H1 (cell line): ENCODE data around the gene NKAIN4. TPM values are rescaled to one million over a fixed set of nuclear protein-coding genes. Genes with fewer than 3 reads are reported as not detected.

ENCODE experiments used
- CTCF ChIA-PET: fragments of 300-600 bp; sonication (Branson Sonifier 250); formaldehyde crosslinking; loops from one replicate; lab custom pipeline; 2021; ENCODE audit not compliant: partially characterized antibody; lab: Charles Lee
- POLR2A ChIA-PET: fragments of 300-600 bp; sonication (Branson Sonifier 250); formaldehyde crosslinking; loops from one replicate; lab custom pipeline; 2021; ENCODE audit warnings: inconsistent platforms; ENCODE audit not compliant: partially characterized antibody; lab: Charles Lee
- DNase-seq, 2 experiments: peaks; one replicate each; pipeline versions ENCODE4 v3.0.0 to v3.0.0-alpha.2; 2010 to 2022; ENCODE audit warnings: low spot score in 2 of 2, low read depth in 1 of 2, mixed read lengths in 1 of 2
- FAIRE-seq: peaks from 2 replicates; lab custom pipeline; 2011; peaks lifted over from hg19 to GRCh38; lab: Jason Lieb, UNC
- H2AFZ ChIP-seq: 2 replicates; pipeline ENCODE4 v1.8.1; 2012; ENCODE audit warnings: low read length, inconsistent platforms
- H2AK5ac ChIP-seq: 2 replicates; pipeline ENCODE4 v1.6.1; 2013; ENCODE audit warnings: low read depth, low read length
- H2BK120ac ChIP-seq: replicated peaks from 2 replicates; pipeline ENCODE3; 2013; ENCODE audit warnings: low read depth, low read length, inconsistent platforms
- H2BK12ac ChIP-seq: 2 replicates; pipeline ENCODE4 v1.6.1; 2013; ENCODE audit warnings: low read depth, low read length
- H2BK15ac ChIP-seq: 2 replicates; pipeline ENCODE4 v1.6.1; 2013; ENCODE audit warnings: low read length
- H2BK20ac ChIP-seq: 2 replicates; pipeline ENCODE4 v1.6.1; 2013; ENCODE audit warnings: low read length
- H2BK5ac ChIP-seq: 2 replicates; pipeline ENCODE4 v1.6.1; 2013; ENCODE audit warnings: low read depth, low read length
- H3K14ac ChIP-seq: 2 replicates; pipeline ENCODE4 v1.6.1; 2013; ENCODE audit warnings: inconsistent platforms; ENCODE audit not compliant: insufficient read length
- H3K18ac ChIP-seq: 2 replicates; pipeline ENCODE4 v1.6.1; 2013; ENCODE audit warnings: low read length; ENCODE audit errors: extremely low read depth
- H3K23ac ChIP-seq: 2 replicates; pipeline ENCODE4 v1.6.1; 2013; ENCODE audit warnings: inconsistent platforms; ENCODE audit not compliant: insufficient read length
- H3K23me2 ChIP-seq: 2 replicates; pipeline ENCODE4 v1.6.1; 2013; ENCODE audit warnings: low read depth, low read length
- H3K27ac ChIP-seq: 2 replicates; pipeline ENCODE4 v1.6.1; 2011; ENCODE audit warnings: low read depth, low read length, inconsistent platforms
- H3K27me3 ChIP-seq, 4 experiments: replicated peaks in 1 of 4; 1 replicate in 1 of 4; 2 replicates in 3 of 4; pipeline versions ENCODE4 v1.6.1 to v1.8.1; 2011 to 2013; ENCODE audit warnings: low read length in 3 of 4, mild to moderate bottlenecking in 3 of 4, inconsistent platforms in 2 of 4, mixed read lengths in 2 of 4, moderate library complexity in 1 of 4; ENCODE audit not compliant: control insufficient read depth in 3 of 4, insufficient read depth in 3 of 4; ENCODE audit errors: extremely low read depth in 1 of 4
- H3K36me3 ChIP-seq, 4 experiments: 2 replicates each; pipeline versions ENCODE4 v1.6.1 to v1.8.1; 2011 to 2013; ENCODE audit warnings: mild to moderate bottlenecking in 4 of 4, low read length in 3 of 4, moderate library complexity in 2 of 4, control low read depth in 1 of 4, inconsistent platforms in 1 of 4; ENCODE audit not compliant: insufficient read depth in 4 of 4, control insufficient read depth in 2 of 4
- H3K4ac ChIP-seq: replicated peaks from 2 replicates; pipeline ENCODE3; 2013; ENCODE audit warnings: low read length, low read depth, mixed read lengths, inconsistent platforms; ENCODE audit not compliant: insufficient read length
- H3K4me1 ChIP-seq, 4 experiments: replicated peaks in 1 of 4; 1 replicate in 1 of 4; 2 replicates in 3 of 4; pipeline versions ENCODE4 v1.6.1 to v1.8.1; 2011 to 2013; ENCODE audit warnings: low read length in 3 of 4, inconsistent platforms in 2 of 4, mixed read lengths in 1 of 4; ENCODE audit not compliant: insufficient read depth in 4 of 4, control insufficient read depth in 3 of 4
- H3K4me2 ChIP-seq, 2 experiments: 2 replicates each; pipeline versions ENCODE4 v1.6.1 to v1.8.1; 2011 to 2013; ENCODE audit warnings: low read depth in 2 of 2, low read length in 2 of 2, control low read depth in 1 of 2, inconsistent platforms in 1 of 2, mild to moderate bottlenecking in 1 of 2; ENCODE audit not compliant: insufficient read depth in 1 of 2
- H3K4me3 ChIP-seq, 4 experiments: fragments of 200-600, 300-600 bp in 1 of 4; sonication (generic), shearing (Covaris generic), sonication (Bioruptor Twin) in 1 of 4; 2 replicates each; pipeline versions ENCODE4 v1.5.1 to v1.8.1; 2011 to 2016; ENCODE audit warnings: low read length in 4 of 4, low read depth in 3 of 4, control low read depth in 2 of 4, inconsistent platforms in 2 of 4, mild to moderate bottlenecking in 2 of 4, mixed read lengths in 1 of 4, moderate library complexity in 1 of 4; ENCODE audit not compliant: insufficient read depth in 2 of 4; ENCODE audit errors: extremely low read depth in 1 of 4
- H3K56ac ChIP-seq: replicated peaks from 2 replicates; pipeline ENCODE3; 2013; ENCODE audit warnings: low read depth, mild to moderate bottlenecking, mixed read lengths, low read length, inconsistent platforms; ENCODE audit not compliant: insufficient read length
- H3K79me1 ChIP-seq: 2 replicates; pipeline ENCODE4 v1.6.1; 2013; ENCODE audit warnings: low read depth, low read length, control low read depth
- H3K79me2 ChIP-seq, 2 experiments: 2 replicates each; pipeline versions ENCODE4 v1.6.1 to v1.8.1; 2012 to 2013; ENCODE audit warnings: low read length in 2 of 2, mild to moderate bottlenecking in 2 of 2, inconsistent platforms in 1 of 2; ENCODE audit not compliant: insufficient read depth in 2 of 2, control insufficient read depth in 1 of 2
- H3K9ac ChIP-seq, 4 experiments: replicated peaks in 1 of 4; 1 replicate in 1 of 4; 2 replicates in 3 of 4; pipeline versions ENCODE4 v1.6.1 to v1.8.1; 2011 to 2013; ENCODE audit warnings: low read depth in 3 of 4, low read length in 3 of 4, control low read depth in 2 of 4, mild to moderate bottlenecking in 2 of 4, moderate library complexity in 2 of 4, inconsistent platforms in 1 of 4; ENCODE audit errors: extremely low read depth in 1 of 4
- H3K9me3 ChIP-seq, 2 experiments: 2 replicates each; pipeline versions ENCODE4 v1.6.1 to v1.8.1; 2012 to 2013; ENCODE audit warnings: mild to moderate bottlenecking in 2 of 2, moderate library complexity in 2 of 2, control low read depth in 1 of 2, inconsistent platforms in 1 of 2, low read depth in 1 of 2, low read length in 1 of 2, mixed read lengths in 1 of 2; ENCODE audit not compliant: insufficient read depth in 2 of 2
- H4K20me1 ChIP-seq, 2 experiments: replicated peaks in 1 of 2; 2 replicates each; pipeline versions ENCODE3 to v1.8.1; 2011 to 2013; ENCODE audit warnings: inconsistent platforms in 2 of 2, low read length in 2 of 2, mild to moderate bottlenecking in 1 of 2; ENCODE audit not compliant: insufficient read depth in 2 of 2, control insufficient read depth in 1 of 2
- H4K5ac ChIP-seq: 2 replicates; pipeline ENCODE4 v1.6.1; 2013; ENCODE audit warnings: low read length, low read depth, mixed read lengths, inconsistent platforms; ENCODE audit not compliant: insufficient read length
- H4K8ac ChIP-seq: 2 replicates; pipeline ENCODE4 v1.8.0; 2013; ENCODE audit warnings: mild to moderate bottlenecking, moderate library complexity, low read length, inconsistent platforms; ENCODE audit not compliant: insufficient read depth; ENCODE audit errors: extremely low read depth
- H4K91ac ChIP-seq: replicated peaks from 2 replicates; pipeline ENCODE3; 2013; ENCODE audit warnings: low read length, mixed read lengths, inconsistent platforms; ENCODE audit not compliant: insufficient read length
- CBX8 ChIP-seq: fragments of 300-800, 300-1000 bp; sonication (generic); IDR thresholded peaks from 2 replicates; pipeline ENCODE4 v1.7.1; 2016; ENCODE audit warnings: low read depth, low read length, borderline replicate concordance
- HDAC2 ChIP-seq, 2 experiments: fragments of 300-600 bp in 1 of 2; sonication (generic) in 1 of 2; IDR thresholded peaks; 2 replicates each; pipeline ENCODE4 v1.6.1; 2011 to 2012; ENCODE audit warnings: low read depth in 2 of 2, low read length in 2 of 2, mild to moderate bottlenecking in 2 of 2, moderate library complexity in 2 of 2, borderline replicate concordance in 1 of 2, inconsistent platforms in 1 of 2
- POLR2A ChIP-seq, 2 experiments: IDR thresholded peaks; 1 replicate in 1 of 2; 2 replicates in 1 of 2; pipeline ENCODE4 v1.6.1; 2011; ENCODE audit warnings: low read depth in 2 of 2, low read length in 2 of 2, mild to moderate bottlenecking in 2 of 2; ENCODE audit errors: control extremely low read depth in 1 of 2
- RBBP5 ChIP-seq: IDR thresholded peaks from 2 replicates; pipeline ENCODE4 v1.7.1; 2012; ENCODE audit warnings: low read depth, mild to moderate bottlenecking, inconsistent platforms, low read length, moderate library complexity, borderline replicate concordance
- SIRT6 ChIP-seq: IDR thresholded peaks from one replicate; pipeline ENCODE4 v1.7.1; 2012; ENCODE audit warnings: low read length, inconsistent platforms
- YY1 ChIP-seq: IDR thresholded peaks from 2 replicates; pipeline ENCODE4 v1.6.1; 2011; ENCODE audit warnings: low read depth, mild to moderate bottlenecking, low read length
- WGBS, 2 experiments: shearing (Covaris generic) in 1 of 2; methylation state at CpG; one replicate each; pipeline versions ENCODE4 v1.1.6 to v1.1.7; 2013 to 2015; ENCODE audit warnings: low lambda C conversion rate in 2 of 2, mixed read lengths in 2 of 2, inconsistent platforms in 1 of 2, low coverage in 1 of 2, missing lambda C conversion rate in 1 of 2; ENCODE audit not compliant: insufficient replicate concordance in 2 of 2, insufficient coverage in 1 of 2, insufficient read length in 1 of 2; ENCODE audit errors: extremely low coverage in 1 of 2, missing lambda C conversion rate in 1 of 2; 5-methylcytosine and 5-hydroxymethylcytosine counted together
- polyA plus RNA-seq, 7 experiments: library from polyadenylated mRNA; depleted of rRNA in 3 of 7; stranded (reverse) in 5 of 7; unstranded in 2 of 7; fragments of >200 nt in 5 of 7; fragments of 200-250 nt in 2 of 7; gene quantifications; 1 replicate in 5 of 7; 2 replicates in 1 of 7; 4 replicates in 1 of 7; pipeline versions ENCODE4 v1.2.1 to v1.2.3, GENCODE V29; 2011 to 2013; ENCODE audit warnings: missing spikeins in 2 of 7, mixed read lengths in 2 of 7
- total RNA-seq: library from RNA; stranded (reverse); fragmentation: NEBNext Ultra II Directional; extraction: Animal tissue kit (Norgen Biotek cat#: 25700); gene quantifications from 2 replicates; pipeline ENCODE4 v1.2.1, GENCODE V29; 2021

Gene NKAIN4
- total and polyA plus RNA-seq, 2 of the 8 experiments (the other 6 are each of a cell fraction or from before 2014, with no cell fraction given): 6.9 to 17.0 TPM

- POLR2A ChIA-PET: interaction anchor here (0.6 kb wide), 1 partner anchor 12 kb away, joined by 3 read pairs; no protein-coding TSS in a partner anchor
- WGBS, 2 experiments: 93% methylated on average over 7 of the region's 7 CpGs; no CpG with 5 or more reads in 1 of the 2 experiments
- Histone ChIP-seq H4K5ac (no peak overlapping the region), H4K91ac (no peak overlapping the region), H3K23me2 (no peaks in the 10 kb centered on the region), H3K27me3 (peaks cover 0 to 2% (median 0%) of the 10 kb centered on the region in 4 experiments; a peak in 2 of 7 replicates), H3K56ac (no peak overlapping the region), H3K4me2 (no peak overlapping the region), H3K36me3 (no peaks in the 10 kb centered on the region), H3K79me1 (no peaks in the 10 kb centered on the region), H3K9ac (no peak overlapping the region), H3K9me3 (no peaks in the 10 kb centered on the region), H3K23ac (no peak overlapping the region), H2AK5ac (no peak overlapping the region), H2BK15ac (no peak overlapping the region), H3K18ac (no peak overlapping the region), H2BK120ac (no peak overlapping the region), H4K20me1 (peaks cover 2 to 3% of the 10 kb centered on the region in 2 experiments), H2BK5ac (no peak overlapping the region), H3K27ac (no peak overlapping the region), H3K14ac (no peak overlapping the region), H3K79me2 (peaks cover 1 to 3% of the 10 kb centered on the region in 2 experiments), H2BK20ac (no peak overlapping the region), H3K4me1 (peaks cover 0 to 2% (median 0%) of the 10 kb centered on the region in 4 experiments; a peak in 2 of 7 replicates), H2AFZ (no peak overlapping the region), H3K4me3 (no peak overlapping the region), H3K4ac (no peak overlapping the region), H2BK12ac (no peak overlapping the region), H4K8ac (no peak overlapping the region)
- CTCF ChIA-PET: interaction anchor here (1.1 to 11.0 kb wide), 3 partner anchors 13 to 44 kb away, joined by 4 to 63 read pairs (median 8); no protein-coding TSS in a partner anchor
- no peak for TF ChIP-seq POLR2A (IDR thresholded peaks at IDR 0.05; ENCODE audit: control extremely low read depth in 1 of 2, low read depth in 2 of 2, low read length in 2 of 2)
- no peak for TF ChIP-seq SIRT6
- no peak for TF ChIP-seq YY1
- no peak for TF ChIP-seq CBX8
- TF ChIP-seq HDAC2 (IDR thresholded peaks at IDR 0.05; ENCODE audit: borderline replicate concordance in 1 of 2, low read depth in 2 of 2, low read length in 2 of 2): no peak
- no peak for TF ChIP-seq RBBP5
- FAIRE-seq (no peak), DNase-seq (no peak)
These were observed 14.0 kb upstream of the NKAIN4 start for GRCh38 chr20:63268256-63268655.
